ENCODE data around the gene CRYBB1. TPM values are rescaled to one million over a fixed set of nuclear protein-coding genes. Genes with fewer than 3 reads are reported as not detected.

Gene CRYBB1
- polyA plus RNA-seq, 4 donors, result 0.25 to 0.75 TPM; not detected in 2

- H3K27ac ChIP-seq (ENCODE audit: low read depth in 1 of 3, low read length in 2 of 3), result no peak overlapping the region
- H3K4me1 ChIP-seq (ENCODE audit: control insufficient read depth in 3 of 3, insufficient read depth in 2 of 3, low read depth in 1 of 3, low read length in 2 of 3), result peaks cover 0 to 12% (median 0%) of the 10 kb centered on the region in 3 donors
- FAIRE-seq, result no peak
- no peak for DNase-seq
- peaks cover 0 to 30% (median 4%) of the 10 kb centered on the region in 3 donors for H3K27me3 ChIP-seq (ENCODE audit: control insufficient read depth in 3 of 3, insufficient read depth in 3 of 3, low read length in 3 of 3)
- no peak overlapping the region for H3K4me3 ChIP-seq (ENCODE audit: low read depth in 1 of 3, low read length in 3 of 3)
- no peaks in the 10 kb centered on the region for H3K9me3 ChIP-seq (ENCODE audit: control insufficient read depth in 2 of 2, insufficient read depth in 1 of 2, low read depth in 1 of 2, low read length in 1 of 2)
- no peaks in the 10 kb centered on the region for H3K36me3 ChIP-seq (ENCODE audit: control insufficient read depth in 3 of 3, insufficient read depth in 2 of 3, low read depth in 1 of 3, low read length in 3 of 3)
- 52 to 70% (median 67%) methylated on average over 5 of the region's 5 CpGs for WGBS, 3 donors
Measured at GRCh38 chr22:26646158-26646557, 28.3 kb upstream of the CRYBB1 start.

GRCh38 chr22:26643418-26644100, 25.7 kb upstream of the CRYBB1 start:
- FAIRE-seq, result no peak
- H3K27me3 ChIP-seq (ENCODE audit: control insufficient read depth in 3 of 3, insufficient read depth in 3 of 3, low read length in 3 of 3), result peaks cover 0 to 17% (median 0%) of the 10 kb centered on the region in 3 donors
- H3K36me3 ChIP-seq (ENCODE audit: control insufficient read depth in 3 of 3, insufficient read depth in 2 of 3, low read depth in 1 of 3, low read length in 3 of 3), result no peaks in the 10 kb centered on the region
- DNase-seq, result no peak
- 82 to 87% (median 87%) methylated on average over 14 to 15 of the region's 15 CpGs for WGBS, 3 donors
- H3K4me3 ChIP-seq (ENCODE audit: low read depth in 1 of 3, low read length in 3 of 3), result no peak overlapping the region
- no peaks in the 10 kb centered on the region for H3K9me3 ChIP-seq (ENCODE audit: control insufficient read depth in 2 of 2, insufficient read depth in 1 of 2, low read depth in 1 of 2, low read length in 1 of 2)
- peak overlapping the region in 1 of 3 donors; percentile 46 for H3K27ac ChIP-seq (ENCODE audit: low read depth in 1 of 3, low read length in 2 of 3)
- H3K4me1 ChIP-seq (ENCODE audit: control insufficient read depth in 3 of 3, insufficient read depth in 2 of 3, low read depth in 1 of 3, low read length in 2 of 3), result peaks cover 0 to 12% (median 0%) of the 10 kb centered on the region in 3 donors

- H3K27me3 ChIP-seq (ENCODE audit: control insufficient read depth in 3 of 3, insufficient read depth in 3 of 3, low read length in 3 of 3), result peaks cover 0 to 9% (median 0%) of the 10 kb centered on the region in 3 donors
Measured at GRCh38 chr22:26642465-26643417, 24.9 kb upstream of the CRYBB1 start.

GRCh38 chr22:26636296-26636695, 18.5 kb upstream of the CRYBB1 start:
- no peak overlapping the region for H3K27ac ChIP-seq (ENCODE audit: low read depth in 1 of 3, low read length in 2 of 3)

More at GRCh38 chr22:26642465-26643417, 24.9 kb upstream of the CRYBB1 start:
- Histone ChIP-seq H3K9me3 (ENCODE audit: control insufficient read depth in 2 of 2, insufficient read depth in 1 of 2, low read depth in 1 of 2, low read length in 1 of 2) (no peaks in the 10 kb centered on the region), H3K36me3 (ENCODE audit: control insufficient read depth in 3 of 3, insufficient read depth in 2 of 3, low read depth in 1 of 3, low read length in 3 of 3) (no peaks in the 10 kb centered on the region), H3K4me3 (ENCODE audit: low read depth in 1 of 3, low read length in 3 of 3) (no peak overlapping the region), H3K27ac (ENCODE audit: low read depth in 1 of 3, low read length in 2 of 3) (peak overlapping the region in 2 of 3 donors; percentile 8 to 46), H3K4me1 (ENCODE audit: control insufficient read depth in 3 of 3, insufficient read depth in 2 of 3, low read depth in 1 of 3, low read length in 2 of 3) (peaks cover 0 to 12% (median 0%) of the 10 kb centered on the region in 3 donors)
- no peak for FAIRE-seq
- 36 to 53% (median 45%) methylated on average over 8 of the region's 8 CpGs for WGBS, 3 donors
- peak; percentile 33 to 34 for DNase-seq

GRCh38 chr22:26635117-26635516, 17.3 kb upstream of the CRYBB1 start:
- DNase-seq, result no peak
- FAIRE-seq, result no peak
- no peak overlapping the region for H3K27ac ChIP-seq (ENCODE audit: low read depth in 1 of 3, low read length in 2 of 3)
- 87 to 92% (median 89%) methylated on average over 2 of the region's 2 CpGs for WGBS, 3 donors
- H3K36me3 ChIP-seq (ENCODE audit: control insufficient read depth in 3 of 3, insufficient read depth in 2 of 3, low read depth in 1 of 3, low read length in 3 of 3), result no peaks in the 10 kb centered on the region
- H3K4me1 ChIP-seq (ENCODE audit: control insufficient read depth in 3 of 3, insufficient read depth in 2 of 3, low read depth in 1 of 3, low read length in 2 of 3), result no peaks in the 10 kb centered on the region
- H3K4me3 ChIP-seq (ENCODE audit: low read depth in 1 of 3, low read length in 3 of 3), result no peak overlapping the region
- no peaks in the 10 kb centered on the region for H3K27me3 ChIP-seq (ENCODE audit: control insufficient read depth in 3 of 3, insufficient read depth in 3 of 3, low read length in 3 of 3)
- peaks cover 0 to 4% of the 10 kb centered on the region in 2 donors for H3K9me3 ChIP-seq (ENCODE audit: control insufficient read depth in 2 of 2, insufficient read depth in 1 of 2, low read depth in 1 of 2, low read length in 1 of 2)

More at GRCh38 chr22:26636296-26636695, 18.5 kb upstream of the CRYBB1 start:
- H3K36me3 ChIP-seq (ENCODE audit: control insufficient read depth in 3 of 3, insufficient read depth in 2 of 3, low read depth in 1 of 3, low read length in 3 of 3), result no peaks in the 10 kb centered on the region
- 42 to 59% (median 50%) methylated on average over 1 of the region's 1 CpG for WGBS, 3 donors
- no peak overlapping the region for H3K4me3 ChIP-seq (ENCODE audit: low read depth in 1 of 3, low read length in 3 of 3)
- no peaks in the 10 kb centered on the region for H3K27me3 ChIP-seq (ENCODE audit: control insufficient read depth in 3 of 3, insufficient read depth in 3 of 3, low read length in 3 of 3)
- DNase-seq (no peak), FAIRE-seq (no peak)
- H3K9me3 ChIP-seq (ENCODE audit: control insufficient read depth in 2 of 2, insufficient read depth in 1 of 2, low read depth in 1 of 2, low read length in 1 of 2), result no peaks in the 10 kb centered on the region
- no peaks in the 10 kb centered on the region for H3K4me1 ChIP-seq (ENCODE audit: control insufficient read depth in 3 of 3, insufficient read depth in 2 of 3, low read depth in 1 of 3, low read length in 2 of 3)

- FAIRE-seq (no peak), DNase-seq (no peak)
- no peak overlapping the region for H3K4me3 ChIP-seq (ENCODE audit: low read depth in 1 of 3, low read length in 3 of 3)
- no peaks in the 10 kb centered on the region for H3K36me3 ChIP-seq (ENCODE audit: control insufficient read depth in 3 of 3, insufficient read depth in 2 of 3, low read depth in 1 of 3, low read length in 3 of 3)
- H3K27ac ChIP-seq (ENCODE audit: low read depth in 1 of 3, low read length in 2 of 3), result no peak overlapping the region
- H3K4me1 ChIP-seq (ENCODE audit: control insufficient read depth in 3 of 3, insufficient read depth in 2 of 3, low read depth in 1 of 3, low read length in 2 of 3), result peaks cover 0 to 2% (median 0%) of the 10 kb centered on the region in 3 donors
- H3K27me3 ChIP-seq (ENCODE audit: control insufficient read depth in 3 of 3, insufficient read depth in 3 of 3, low read length in 3 of 3), result no peaks in the 10 kb centered on the region
- peaks cover 0 to 7% of the 10 kb centered on the region in 2 donors for H3K9me3 ChIP-seq (ENCODE audit: control insufficient read depth in 2 of 2, insufficient read depth in 1 of 2, low read depth in 1 of 2, low read length in 1 of 2)
- 95 to 99% (median 95%) methylated on average over 3 of the region's 3 CpGs for WGBS, 3 donors
Measured at GRCh38 chr22:26634189-26634588, 16.4 kb upstream of the CRYBB1 start.

GRCh38 chr22:26632422-26633155, 14.8 kb upstream of the CRYBB1 start:
- WGBS, 3 donors, result 60 to 71% (median 68%) methylated on average over 8 of the region's 8 CpGs
- Histone ChIP-seq H3K4me1 (ENCODE audit: control insufficient read depth in 3 of 3, insufficient read depth in 2 of 3, low read depth in 1 of 3, low read length in 2 of 3) (peaks cover 0 to 14% (median 0%) of the 10 kb centered on the region in 3 donors), H3K27me3 (ENCODE audit: control insufficient read depth in 3 of 3, insufficient read depth in 3 of 3, low read length in 3 of 3) (no peaks in the 10 kb centered on the region), H3K27ac (ENCODE audit: low read depth in 1 of 3, low read length in 2 of 3) (no peak overlapping the region), H3K36me3 (ENCODE audit: control insufficient read depth in 3 of 3, insufficient read depth in 2 of 3, low read depth in 1 of 3, low read length in 3 of 3) (no peaks in the 10 kb centered on the region), H3K4me3 (ENCODE audit: low read depth in 1 of 3, low read length in 3 of 3) (no peak overlapping the region), H3K9me3 (ENCODE audit: control insufficient read depth in 2 of 2, insufficient read depth in 1 of 2, low read depth in 1 of 2, low read length in 1 of 2) (peaks cover 0 to 14% of the 10 kb centered on the region in 2 donors)
- FAIRE-seq, result no peak
- no peak for DNase-seq

GRCh38 chr22:26631282-26631681, 13.5 kb upstream of the CRYBB1 start:
- Histone ChIP-seq H3K27me3 (ENCODE audit: control insufficient read depth in 3 of 3, insufficient read depth in 3 of 3, low read length in 3 of 3) (no peaks in the 10 kb centered on the region), H3K4me1 (ENCODE audit: control insufficient read depth in 3 of 3, insufficient read depth in 2 of 3, low read depth in 1 of 3, low read length in 2 of 3) (peaks cover 0 to 14% (median 0%) of the 10 kb centered on the region in 3 donors), H3K4me3 (ENCODE audit: low read depth in 1 of 3, low read length in 3 of 3) (no peak overlapping the region), H3K9me3 (ENCODE audit: control insufficient read depth in 2 of 2, insufficient read depth in 1 of 2, low read depth in 1 of 2, low read length in 1 of 2) (peaks cover 0 to 14% of the 10 kb centered on the region in 2 donors), H3K27ac (ENCODE audit: low read depth in 1 of 3, low read length in 2 of 3) (no peak overlapping the region), H3K36me3 (ENCODE audit: control insufficient read depth in 3 of 3, insufficient read depth in 2 of 3, low read depth in 1 of 3, low read length in 3 of 3) (no peaks in the 10 kb centered on the region)
- DNase-seq, result no peak
- no peak for FAIRE-seq
- WGBS, 3 donors, result 93 to 95% (median 94%) methylated on average over 4 of the region's 4 CpGs

All from small intestine (tissue), 7 donors.